Measurements from ENCODE around the gene TINAG.

- TF ChIP-seq, protein P1, sequence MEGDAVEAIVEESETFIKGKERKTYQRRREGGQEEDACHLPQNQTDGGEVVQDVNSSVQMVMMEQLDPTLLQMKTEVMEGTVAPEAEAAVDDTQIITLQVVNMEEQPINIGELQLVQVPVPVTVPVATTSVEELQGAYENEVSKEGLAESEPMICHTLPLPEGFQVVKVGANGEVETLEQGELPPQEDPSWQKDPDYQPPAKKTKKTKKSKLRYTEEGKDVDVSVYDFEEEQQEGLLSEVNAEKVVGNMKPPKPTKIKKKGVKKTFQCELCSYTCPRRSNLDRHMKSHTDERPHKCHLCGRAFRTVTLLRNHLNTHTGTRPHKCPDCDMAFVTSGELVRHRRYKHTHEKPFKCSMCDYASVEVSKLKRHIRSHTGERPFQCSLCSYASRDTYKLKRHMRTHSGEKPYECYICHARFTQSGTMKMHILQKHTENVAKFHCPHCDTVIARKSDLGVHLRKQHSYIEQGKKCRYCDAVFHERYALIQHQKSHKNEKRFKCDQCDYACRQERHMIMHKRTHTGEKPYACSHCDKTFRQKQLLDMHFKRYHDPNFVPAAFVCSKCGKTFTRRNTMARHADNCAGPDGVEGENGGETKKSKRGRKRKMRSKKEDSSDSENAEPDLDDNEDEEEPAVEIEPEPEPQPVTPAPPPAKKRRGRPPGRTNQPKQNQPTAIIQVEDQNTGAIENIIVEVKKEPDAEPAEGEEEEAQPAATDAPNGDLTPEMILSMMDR (IDR thresholded peaks at IDR 0.05) = no peak
- TF ChIP-seq POLR2A (IDR thresholded peaks at IDR 0.05) = no peak
These were observed 8.5 kb upstream of the TINAG start for GRCh38 chr6:54299542-54300269.

Measured in gastroesophageal sphincter (tissue), 3 donors.